SK-N-SH (cell line): ENCODE data around the gene LRMDA.

Experiments used
- EZH2phosphoT487 ChIP-seq: fragments of 200-600 bp; sonication (generic); IDR thresholded peaks from 2 replicates; pipeline ENCODE4 v1.6.1; 2017; ENCODE audit warnings: low read depth, mixed run types, mild to moderate bottlenecking, antibody characterized with exemption, moderate library complexity, borderline replicate concordance
- POLR2AphosphoS5 ChIP-seq: IDR thresholded peaks from 2 replicates; pipeline ENCODE4 v1.6.1; 2012; ENCODE audit warnings: low read depth, low read length
- RAD21 ChIP-seq: IDR thresholded peaks from 2 replicates; pipeline ENCODE4 v1.6.1; 2012; ENCODE audit warnings: mild to moderate bottlenecking, low read length
- SMC3 ChIP-seq: IDR thresholded peaks from 2 replicates; pipeline ENCODE4 v1.6.1; 2012; ENCODE audit warnings: low read depth, low read length, improper control_type of control experiment
- TF ChIP-seq, protein P1 (sequence below): fragments of 200-600 bp; sonication (generic); IDR thresholded peaks from 2 replicates; pipeline ENCODE4 v1.6.1; 2017; ENCODE audit warnings: antibody characterized with exemption, mild to moderate bottlenecking, moderate library complexity

GRCh38 chr10:75451831-75452230, 20.4 kb downstream of the LRMDA start:
- TF ChIP-seq, protein P1, sequence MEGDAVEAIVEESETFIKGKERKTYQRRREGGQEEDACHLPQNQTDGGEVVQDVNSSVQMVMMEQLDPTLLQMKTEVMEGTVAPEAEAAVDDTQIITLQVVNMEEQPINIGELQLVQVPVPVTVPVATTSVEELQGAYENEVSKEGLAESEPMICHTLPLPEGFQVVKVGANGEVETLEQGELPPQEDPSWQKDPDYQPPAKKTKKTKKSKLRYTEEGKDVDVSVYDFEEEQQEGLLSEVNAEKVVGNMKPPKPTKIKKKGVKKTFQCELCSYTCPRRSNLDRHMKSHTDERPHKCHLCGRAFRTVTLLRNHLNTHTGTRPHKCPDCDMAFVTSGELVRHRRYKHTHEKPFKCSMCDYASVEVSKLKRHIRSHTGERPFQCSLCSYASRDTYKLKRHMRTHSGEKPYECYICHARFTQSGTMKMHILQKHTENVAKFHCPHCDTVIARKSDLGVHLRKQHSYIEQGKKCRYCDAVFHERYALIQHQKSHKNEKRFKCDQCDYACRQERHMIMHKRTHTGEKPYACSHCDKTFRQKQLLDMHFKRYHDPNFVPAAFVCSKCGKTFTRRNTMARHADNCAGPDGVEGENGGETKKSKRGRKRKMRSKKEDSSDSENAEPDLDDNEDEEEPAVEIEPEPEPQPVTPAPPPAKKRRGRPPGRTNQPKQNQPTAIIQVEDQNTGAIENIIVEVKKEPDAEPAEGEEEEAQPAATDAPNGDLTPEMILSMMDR, result no peak
- TF ChIP-seq RAD21 (no peak), POLR2AphosphoS5 (no peak), SMC3 (no peak), EZH2phosphoT487 (no peak)
